DND-41 (cell line): Measurements from ENCODE around the gene RGS1.

ENCODE experiments used
- ATAC-seq: fragments of 200-7000 bp; cut with Tn5 transposase; 3 replicates; pipeline ENCODE4 v1.9.1; 2021; ENCODE audit warnings: low read depth; ENCODE audit not compliant: insufficient read depth
- DNase-seq: peaks from one replicate; pipeline ENCODE4 v3.0.0-alpha.2; 2020
- H2AFZ ChIP-seq: 2 replicates; pipeline ENCODE4 v1.6.0; 2012; ENCODE audit warnings: low read depth, low read length
- H3K27ac ChIP-seq: 2 replicates; pipeline ENCODE4 v1.5.1; 2012; ENCODE audit warnings: low read length, inconsistent platforms
- H3K27me3 ChIP-seq: fragments of 200-600 bp; sonication (generic); 2 replicates; pipeline ENCODE4 v1.6.0; 2012; ENCODE audit warnings: low read length, mild to moderate bottlenecking, inconsistent platforms; ENCODE audit not compliant: insufficient read depth, poor library complexity
- H3K36me3 ChIP-seq: 2 replicates; pipeline ENCODE4 v1.5.1; 2012; ENCODE audit warnings: low read length, inconsistent platforms; ENCODE audit not compliant: insufficient read depth
- H3K4me1 ChIP-seq: 2 replicates; pipeline ENCODE4 v1.5.1; 2012; ENCODE audit warnings: mild to moderate bottlenecking, low read length; ENCODE audit not compliant: insufficient read depth
- H3K4me2 ChIP-seq: 2 replicates; pipeline ENCODE4 v1.6.0; 2012; ENCODE audit warnings: mild to moderate bottlenecking, moderate library complexity, low read length, inconsistent platforms; ENCODE audit not compliant: insufficient read depth
- H3K4me3 ChIP-seq, 2 experiments: fragments of 200-600 bp in 1 of 2; shearing (Covaris generic) in 1 of 2; 2 replicates each; pipeline ENCODE4 v1.5.1; 2012 to 2016; ENCODE audit warnings: inconsistent platforms in 2 of 2, low read length in 2 of 2, mild to moderate bottlenecking in 2 of 2, low read depth in 1 of 2, moderate library complexity in 1 of 2
- H3K79me2 ChIP-seq: 2 replicates; pipeline ENCODE4 v1.6.0; 2012; ENCODE audit warnings: low read length, inconsistent platforms; ENCODE audit not compliant: insufficient read depth
- H3K9ac ChIP-seq: 2 replicates; pipeline ENCODE4 v1.6.0; 2012; ENCODE audit warnings: low read depth, mild to moderate bottlenecking, inconsistent platforms, low read length, moderate library complexity
- H3K9me3 ChIP-seq: 2 replicates; pipeline ENCODE4 v1.5.1; 2012; ENCODE audit warnings: low read length, moderate library complexity, mild to moderate bottlenecking, inconsistent platforms; ENCODE audit not compliant: insufficient read depth, severe bottlenecking
- H4K20me1 ChIP-seq: 2 replicates; pipeline ENCODE4 v1.6.0; 2012; ENCODE audit warnings: low read length; ENCODE audit not compliant: insufficient read depth
- EZH2 ChIP-seq: IDR thresholded peaks from 3 replicates; pipeline ENCODE4 v1.6.1; 2012; ENCODE audit warnings: borderline replicate concordance, low read depth, mild to moderate bottlenecking, moderate library complexity, low read length, inconsistent platforms; ENCODE audit not compliant: severe bottlenecking
- TF ChIP-seq, protein P1 (sequence below): IDR thresholded peaks from 2 replicates; pipeline ENCODE4 v1.5.1; 2012; ENCODE audit warnings: borderline replicate concordance, low read length, moderate library complexity, mild to moderate bottlenecking; ENCODE audit not compliant: poor library complexity, severe bottlenecking; ENCODE audit errors: extremely low read depth

Gene RGS1

DNA sequence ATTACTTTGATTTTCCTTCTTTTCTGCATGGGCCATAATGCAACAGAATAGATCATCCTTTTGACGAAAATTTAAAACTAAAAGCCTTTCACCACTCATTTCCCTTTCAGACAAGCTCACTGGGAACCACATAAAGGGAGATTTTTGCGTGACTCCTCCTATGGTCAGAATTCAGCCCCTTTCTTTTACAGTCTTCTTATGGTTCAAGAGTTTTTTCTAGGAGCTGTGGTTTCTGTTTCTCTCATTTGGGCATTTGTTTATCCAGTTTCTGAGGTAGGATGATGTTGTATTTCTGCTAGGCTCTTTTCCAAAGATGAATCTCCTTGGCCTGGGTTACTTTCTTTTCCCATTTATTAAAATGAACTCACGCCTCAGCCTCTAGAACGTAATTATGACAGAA is 16.9 kb downstream of the RGS1 start:
- Histone ChIP-seq H3K36me3 (no peaks in the 10 kb centered on the region), H3K4me1 (peaks cover 7% of the 10 kb centered on the region), H3K9me3 (no peaks in the 10 kb centered on the region), H3K27me3 (no peaks in the 10 kb centered on the region), H3K9ac (no peak overlapping the region), H4K20me1 (no peaks in the 10 kb centered on the region), H2AFZ (no peak overlapping the region), H3K27ac (no peak overlapping the region), H3K4me2 (no peak overlapping the region), H3K4me3 (no peak overlapping the region), H3K79me2 (no peaks in the 10 kb centered on the region)
- no peak for TF ChIP-seq EZH2
- TF ChIP-seq, protein P1, sequence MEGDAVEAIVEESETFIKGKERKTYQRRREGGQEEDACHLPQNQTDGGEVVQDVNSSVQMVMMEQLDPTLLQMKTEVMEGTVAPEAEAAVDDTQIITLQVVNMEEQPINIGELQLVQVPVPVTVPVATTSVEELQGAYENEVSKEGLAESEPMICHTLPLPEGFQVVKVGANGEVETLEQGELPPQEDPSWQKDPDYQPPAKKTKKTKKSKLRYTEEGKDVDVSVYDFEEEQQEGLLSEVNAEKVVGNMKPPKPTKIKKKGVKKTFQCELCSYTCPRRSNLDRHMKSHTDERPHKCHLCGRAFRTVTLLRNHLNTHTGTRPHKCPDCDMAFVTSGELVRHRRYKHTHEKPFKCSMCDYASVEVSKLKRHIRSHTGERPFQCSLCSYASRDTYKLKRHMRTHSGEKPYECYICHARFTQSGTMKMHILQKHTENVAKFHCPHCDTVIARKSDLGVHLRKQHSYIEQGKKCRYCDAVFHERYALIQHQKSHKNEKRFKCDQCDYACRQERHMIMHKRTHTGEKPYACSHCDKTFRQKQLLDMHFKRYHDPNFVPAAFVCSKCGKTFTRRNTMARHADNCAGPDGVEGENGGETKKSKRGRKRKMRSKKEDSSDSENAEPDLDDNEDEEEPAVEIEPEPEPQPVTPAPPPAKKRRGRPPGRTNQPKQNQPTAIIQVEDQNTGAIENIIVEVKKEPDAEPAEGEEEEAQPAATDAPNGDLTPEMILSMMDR, result no peak
- ATAC-seq (peak; percentile 28; the same call in 1 of the 3 replicates), DNase-seq (no peak)

DNA sequence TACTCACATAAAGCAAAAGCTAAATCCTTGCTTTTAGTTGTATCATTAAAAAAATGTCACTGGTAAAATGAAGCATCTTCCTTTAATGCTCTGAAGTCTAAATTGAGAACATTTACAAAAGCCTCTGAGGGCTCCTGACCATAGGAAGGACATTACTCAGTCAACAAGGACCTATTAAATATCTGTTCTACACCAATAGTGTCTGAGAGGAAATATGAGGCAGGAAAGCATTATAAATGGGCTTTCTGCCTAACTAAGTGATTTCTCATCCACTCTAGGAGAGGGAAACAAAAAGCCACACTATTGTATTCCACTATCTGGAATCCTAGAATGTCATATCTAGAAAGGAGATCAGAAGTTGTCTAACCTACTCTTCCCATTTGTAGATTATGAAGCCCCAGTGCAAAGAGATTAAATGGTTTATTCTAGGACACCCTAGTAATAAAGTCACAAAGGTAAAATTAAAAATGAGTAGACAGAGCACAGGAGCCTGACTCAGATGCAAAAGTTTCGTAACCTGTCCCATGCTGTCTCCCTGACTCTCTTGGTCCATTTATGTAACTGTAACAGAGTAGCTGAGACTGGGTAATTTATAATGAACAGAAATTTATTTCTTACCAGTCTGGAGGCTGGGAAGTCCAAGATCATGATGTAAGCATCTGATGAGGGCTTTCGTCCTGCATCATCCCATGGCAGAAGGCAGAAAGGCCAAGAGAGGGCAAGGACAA is 17.6 kb downstream of the RGS1 start:
- H3K4me2 ChIP-seq, result no peak overlapping the region
- TF ChIP-seq EZH2, result no peak
- TF ChIP-seq, protein P1, result no peak
- ATAC-seq (no peak), DNase-seq (no peak)
- H3K4me3 ChIP-seq, result no peak overlapping the region
- no peak overlapping the region for H3K9ac ChIP-seq
- no peaks in the 10 kb centered on the region for H3K36me3 ChIP-seq
- H2AFZ ChIP-seq, result no peak overlapping the region
- H3K9me3 ChIP-seq, result no peaks in the 10 kb centered on the region
- no peaks in the 10 kb centered on the region for H3K27me3 ChIP-seq
- no peak overlapping the region for H3K27ac ChIP-seq
- H3K4me1 ChIP-seq, result peaks cover 7% of the 10 kb centered on the region
- no peaks in the 10 kb centered on the region for H3K79me2 ChIP-seq
- no peaks in the 10 kb centered on the region for H4K20me1 ChIP-seq

DNA sequence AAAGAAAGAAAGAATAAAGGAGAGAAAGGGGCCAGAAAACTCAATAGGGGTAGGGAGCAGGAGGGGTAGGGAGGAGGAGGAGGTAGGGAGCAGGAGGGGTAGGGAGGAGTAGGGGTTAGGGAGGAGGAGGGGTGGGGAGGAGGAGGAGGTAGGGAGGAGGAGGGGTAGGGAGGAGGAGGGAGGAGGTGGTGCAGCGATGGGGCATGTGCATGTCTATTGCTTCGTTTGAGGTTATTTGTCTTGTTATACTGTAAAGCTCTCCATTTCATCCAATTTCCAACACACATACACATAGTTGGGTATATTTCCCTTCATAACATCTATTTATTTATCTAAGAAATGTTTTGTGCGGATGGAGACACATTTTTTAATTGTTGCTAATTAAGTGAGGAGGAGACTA is 19.7 kb downstream of the RGS1 start:
- no peak for ATAC-seq
- no peak overlapping the region for H3K27ac ChIP-seq
- no peak overlapping the region for H3K4me2 ChIP-seq

More for the DNA sequence above, 19.7 kb downstream of the RGS1 start:
- H3K9ac ChIP-seq, result no peak overlapping the region
- H3K9me3 ChIP-seq, result no peaks in the 10 kb centered on the region
- TF ChIP-seq, protein P1, result no peak
- no peak for TF ChIP-seq EZH2
- no peak for DNase-seq
- no peaks in the 10 kb centered on the region for H3K79me2 ChIP-seq
- peaks cover 11% of the 10 kb centered on the region for H3K4me1 ChIP-seq
- H2AFZ ChIP-seq, result no peak overlapping the region
- H3K4me3 ChIP-seq, result no peak overlapping the region
- H3K27me3 ChIP-seq, result no peaks in the 10 kb centered on the region
- H4K20me1 ChIP-seq, result no peaks in the 10 kb centered on the region
- H3K36me3 ChIP-seq, result no peaks in the 10 kb centered on the region
